ENCODE results near the gene RBKS.

DNA sequence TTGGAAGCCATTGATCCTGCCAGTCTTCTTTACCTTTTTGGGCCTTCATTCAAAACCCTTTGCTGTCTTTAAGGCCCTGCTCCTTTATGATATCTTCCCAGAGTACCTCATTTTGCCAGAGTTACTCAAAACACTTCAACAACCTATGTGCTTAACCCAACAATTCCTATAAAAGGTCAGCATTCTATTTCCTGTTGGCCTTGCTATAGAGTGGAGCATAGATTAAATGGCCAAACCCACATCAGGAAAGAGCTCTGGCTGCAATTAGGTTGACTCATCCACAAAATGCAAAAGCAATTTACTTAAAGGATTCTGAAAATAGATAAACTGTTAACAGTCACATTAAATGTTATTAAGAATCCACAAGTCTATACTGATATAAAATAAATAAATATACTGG, 97.4 kb downstream of the RBKS start:
- TF ChIP-seq MEIS2 (CRISPR knock-in tag; IDR thresholded peaks at IDR 0.05) (no peak), TFDP1 (CRISPR knock-in tag; IDR thresholded peaks at IDR 0.05; ENCODE audit: borderline replicate concordance) (no peak), NR2F1 (CRISPR knock-in tag; IDR thresholded peaks at IDR 0.05) (no peak), ZNF263 (CRISPR knock-in tag; IDR thresholded peaks at IDR 0.05) (no peak)

Measured in HepG2 (cell line).